ENCODE data around the gene SYP. TPM values are rescaled to one million over a fixed set of nuclear protein-coding genes. Genes with fewer than 3 reads are reported as not detected.

SYP gene
- total RNA-seq, 1 donor from 2014 or later = 1.8 TPM

DNA sequence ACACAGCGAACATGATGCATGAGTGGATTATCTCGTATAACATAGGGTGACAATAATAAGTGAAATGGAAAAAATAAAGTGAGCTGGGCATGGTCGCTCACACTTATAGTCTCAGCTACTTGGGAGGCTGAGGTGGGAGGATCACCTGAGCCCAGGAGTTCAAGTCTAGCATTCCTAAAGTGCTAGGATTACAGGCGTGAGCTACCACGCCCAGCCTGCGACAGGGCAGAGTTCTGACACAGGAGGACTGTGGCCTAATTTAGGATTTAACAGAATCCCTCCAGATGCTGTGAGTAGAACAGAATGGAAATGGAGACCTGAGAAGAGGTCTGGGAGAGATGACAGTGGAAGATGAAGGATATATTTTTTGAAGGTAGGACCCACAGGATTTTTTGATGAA lies 10.4 kb downstream of the SYP start:
- no peak overlapping the region for H3K4me3 Mint-ChIP-seq (ENCODE audit: unreplicated experiment)
- no peaks in the 10 kb centered on the region for H3K9me3 Mint-ChIP-seq (ENCODE audit: unreplicated experiment)
- H3K4me1 Mint-ChIP-seq (ENCODE audit: unreplicated experiment) = peaks cover 5% of the 10 kb centered on the region
- TF ChIP-seq, protein P1, sequence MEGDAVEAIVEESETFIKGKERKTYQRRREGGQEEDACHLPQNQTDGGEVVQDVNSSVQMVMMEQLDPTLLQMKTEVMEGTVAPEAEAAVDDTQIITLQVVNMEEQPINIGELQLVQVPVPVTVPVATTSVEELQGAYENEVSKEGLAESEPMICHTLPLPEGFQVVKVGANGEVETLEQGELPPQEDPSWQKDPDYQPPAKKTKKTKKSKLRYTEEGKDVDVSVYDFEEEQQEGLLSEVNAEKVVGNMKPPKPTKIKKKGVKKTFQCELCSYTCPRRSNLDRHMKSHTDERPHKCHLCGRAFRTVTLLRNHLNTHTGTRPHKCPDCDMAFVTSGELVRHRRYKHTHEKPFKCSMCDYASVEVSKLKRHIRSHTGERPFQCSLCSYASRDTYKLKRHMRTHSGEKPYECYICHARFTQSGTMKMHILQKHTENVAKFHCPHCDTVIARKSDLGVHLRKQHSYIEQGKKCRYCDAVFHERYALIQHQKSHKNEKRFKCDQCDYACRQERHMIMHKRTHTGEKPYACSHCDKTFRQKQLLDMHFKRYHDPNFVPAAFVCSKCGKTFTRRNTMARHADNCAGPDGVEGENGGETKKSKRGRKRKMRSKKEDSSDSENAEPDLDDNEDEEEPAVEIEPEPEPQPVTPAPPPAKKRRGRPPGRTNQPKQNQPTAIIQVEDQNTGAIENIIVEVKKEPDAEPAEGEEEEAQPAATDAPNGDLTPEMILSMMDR (IDR thresholded peaks at IDR 0.05; ENCODE audit: unreplicated experiment) = no peak
- H3K36me3 Mint-ChIP-seq (ENCODE audit: low read depth, unreplicated experiment) = no peaks in the 10 kb centered on the region
- DNase-seq (ENCODE audit: low spot score) = no peak
- no peak overlapping the region for H3K27ac Mint-ChIP-seq (ENCODE audit: unreplicated experiment)
- peaks cover 4% of the 10 kb centered on the region for H3K27me3 Mint-ChIP-seq (ENCODE audit: unreplicated experiment)

DNA sequence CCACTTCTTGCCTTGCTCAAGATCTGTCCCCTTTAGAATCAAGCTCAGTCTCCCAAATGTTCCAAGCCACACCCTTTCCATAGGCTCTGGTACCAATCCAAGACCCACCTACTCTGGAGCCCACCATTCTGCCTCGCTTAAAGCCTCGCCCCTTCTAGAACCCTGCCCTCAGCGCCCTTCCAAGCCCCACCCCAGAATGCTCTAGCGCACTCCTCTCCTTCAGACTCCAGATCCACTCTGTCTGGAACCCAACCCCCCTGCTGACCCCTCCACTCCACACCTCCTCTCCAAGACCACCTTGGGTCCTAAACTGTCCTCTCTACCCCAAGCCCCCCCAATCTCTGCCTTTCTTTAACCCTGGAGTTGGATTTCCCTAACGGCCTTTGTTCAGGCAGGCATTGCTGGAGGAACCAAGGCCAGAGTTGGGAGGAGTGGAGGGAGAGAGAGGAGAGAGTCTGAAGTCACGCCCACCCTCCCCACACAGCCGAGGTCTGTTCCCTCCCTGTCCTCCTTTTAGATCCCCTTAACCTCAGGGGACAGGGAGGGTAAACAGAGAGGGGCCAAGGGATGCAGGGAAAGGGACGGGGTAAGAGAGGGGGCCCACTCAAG lies 11.4 kb downstream of the SYP start:
- H3K4me3 Mint-ChIP-seq (ENCODE audit: unreplicated experiment) = no peak overlapping the region
- no peaks in the 10 kb centered on the region for H3K36me3 Mint-ChIP-seq (ENCODE audit: low read depth, unreplicated experiment)
- H3K9me3 Mint-ChIP-seq (ENCODE audit: unreplicated experiment) = no peaks in the 10 kb centered on the region
- H3K27me3 Mint-ChIP-seq (ENCODE audit: unreplicated experiment) = peaks cover 4% of the 10 kb centered on the region
- H3K4me1 Mint-ChIP-seq (ENCODE audit: unreplicated experiment) = peaks cover 5% of the 10 kb centered on the region
- peak overlapping the region; percentile 52 for H3K27ac Mint-ChIP-seq (ENCODE audit: unreplicated experiment)
- no peak for DNase-seq (ENCODE audit: low spot score)
- TF ChIP-seq, protein P1 (IDR thresholded peaks at IDR 0.05; ENCODE audit: unreplicated experiment) = no peak

- H3K27me3 Mint-ChIP-seq (ENCODE audit: unreplicated experiment) = peaks cover 4% of the 10 kb centered on the region
- peaks cover 5% of the 10 kb centered on the region for H3K4me1 Mint-ChIP-seq (ENCODE audit: unreplicated experiment)
- H3K36me3 Mint-ChIP-seq (ENCODE audit: low read depth, unreplicated experiment) = peaks cover under 1% of the 10 kb centered on the region
- TF ChIP-seq, protein P1 (IDR thresholded peaks at IDR 0.05; ENCODE audit: unreplicated experiment) = no peak
- no peak overlapping the region for H3K4me3 Mint-ChIP-seq (ENCODE audit: unreplicated experiment)
- H3K9me3 Mint-ChIP-seq (ENCODE audit: unreplicated experiment) = no peaks in the 10 kb centered on the region
- DNase-seq (ENCODE audit: low spot score) = no peak
- H3K27ac Mint-ChIP-seq (ENCODE audit: unreplicated experiment) = peak overlapping the region; percentile 42
Measured at GRCh38 chrX:49187526-49187925, 12.5 kb downstream of the SYP start.

- Mint-ChIP-seq H3K27ac (ENCODE audit: unreplicated experiment) (no peak overlapping the region), H3K36me3 (ENCODE audit: low read depth, unreplicated experiment) (peaks cover 5% of the 10 kb centered on the region), H3K4me1 (ENCODE audit: unreplicated experiment) (peaks cover 5% of the 10 kb centered on the region), H3K4me3 (ENCODE audit: unreplicated experiment) (no peak overlapping the region), H3K9me3 (ENCODE audit: unreplicated experiment) (no peaks in the 10 kb centered on the region), H3K27me3 (ENCODE audit: unreplicated experiment) (peaks cover 4% of the 10 kb centered on the region)
- no peak for DNase-seq (ENCODE audit: low spot score)
- TF ChIP-seq, protein P1 (IDR thresholded peaks at IDR 0.05; ENCODE audit: unreplicated experiment) = no peak
Measured at GRCh38 chrX:49187028-49187394, 13.0 kb downstream of the SYP start.

DNA sequence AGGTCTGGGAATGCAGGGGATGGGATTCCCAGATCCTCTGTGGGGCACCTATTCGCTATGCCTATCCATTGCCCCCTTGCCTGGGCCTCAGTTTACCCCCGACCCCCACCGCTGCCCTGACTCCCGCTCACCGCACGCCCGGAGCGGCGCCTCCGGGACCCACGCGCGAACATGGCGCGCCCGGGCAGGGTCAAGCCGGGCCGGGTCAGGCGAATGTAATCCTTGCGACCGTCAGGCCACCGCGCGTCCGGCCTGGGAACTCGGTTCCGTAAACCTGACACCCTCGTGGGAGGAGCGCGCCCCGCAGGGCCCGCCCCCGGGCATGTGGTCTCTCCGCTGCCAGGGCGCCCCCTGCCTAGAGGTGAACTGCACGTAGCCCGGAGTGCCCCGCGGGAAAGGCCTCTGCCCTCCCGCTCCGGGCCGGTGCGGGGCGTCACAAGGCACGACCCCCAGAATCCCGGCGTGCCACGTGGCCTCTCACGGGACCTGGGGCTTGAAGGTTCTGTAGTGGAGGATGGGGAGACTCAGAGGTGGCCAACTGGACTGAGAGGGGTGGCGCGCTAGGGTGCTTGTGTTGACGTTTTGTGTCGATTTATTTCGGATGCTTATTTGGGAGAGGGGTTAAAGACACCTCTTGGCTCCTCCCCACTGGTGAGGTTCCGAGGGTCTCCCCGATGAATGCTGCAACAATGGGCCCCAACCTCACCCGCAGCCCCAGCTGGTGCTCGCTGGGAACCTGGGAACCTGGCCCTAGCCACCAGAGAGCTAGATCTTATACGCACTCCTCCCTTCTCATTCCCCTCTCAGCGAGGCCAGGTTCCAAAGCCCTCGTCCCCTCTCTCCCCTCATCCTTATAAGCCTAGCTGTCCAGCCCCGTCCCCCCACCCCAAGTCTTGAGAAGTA lies 13.6 kb downstream of the SYP start, which contains the start of gene PRICKLE3:
TSS of gene PRICKLE3 (minus strand) at position 249 of the 903 bp plus-strand sequence. CDS start at position 173, 76 bp downstream.
- Mint-ChIP-seq H3K36me3 (ENCODE audit: low read depth, unreplicated experiment) (peaks cover 5% of the 10 kb centered on the region), H3K27me3 (ENCODE audit: unreplicated experiment) (peaks cover 4% of the 10 kb centered on the region), H3K27ac (ENCODE audit: unreplicated experiment) (no peak within 1 kb of the TSS), H3K4me1 (ENCODE audit: unreplicated experiment) (peaks cover 5% of the 10 kb centered on the region), H3K9me3 (ENCODE audit: unreplicated experiment) (no peaks in the 10 kb centered on the region), H3K4me3 (ENCODE audit: unreplicated experiment) (peak within 1 kb of the TSS; percentile 85)
- peak; percentile 76 for DNase-seq (ENCODE audit: low spot score)
- TF ChIP-seq, protein P1 (IDR thresholded peaks at IDR 0.05; ENCODE audit: unreplicated experiment) = no peak

Data from endothelial cell (in vitro differentiated cells).